ENCODE results near the gene CARD6. TPM values are rescaled to one million over a fixed set of nuclear protein-coding genes. Genes with fewer than 3 reads are reported as not detected.

CARD6 gene
- total RNA-seq, 4 donors from 2014 or later, result 2.2 to 5.4 (median 3.6) TPM

DNA sequence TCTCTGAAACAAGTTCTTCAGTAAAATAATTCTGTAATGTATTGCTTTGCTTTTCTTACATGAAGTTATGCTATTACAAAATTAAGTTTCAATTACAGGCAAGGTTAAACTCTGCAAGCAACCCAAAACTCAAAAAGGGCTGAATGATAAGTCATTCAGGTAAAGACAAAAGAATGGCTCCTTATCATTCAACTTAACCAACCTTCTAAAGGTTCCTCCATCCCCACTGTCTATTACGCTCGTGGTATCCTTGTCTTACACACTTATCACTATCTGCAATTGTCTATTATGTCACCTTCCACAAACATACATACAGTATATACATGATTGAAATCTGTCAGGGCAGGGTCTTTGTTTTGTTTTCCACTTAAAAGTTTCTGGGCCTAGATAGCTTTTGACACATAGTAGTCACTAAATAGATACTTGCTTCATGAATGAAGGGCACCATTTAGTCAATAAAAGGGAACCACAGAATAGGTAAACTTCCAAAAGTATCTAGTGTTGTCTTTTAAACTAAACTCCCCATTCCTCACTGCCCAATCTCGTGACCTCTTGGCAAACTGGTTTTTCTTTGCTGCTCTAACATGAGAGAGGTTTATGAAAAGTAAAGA, 13.0 kb upstream of the CARD6 start:
- H3K4me3 ChIP-seq (ENCODE audit: low read depth, poor library complexity, severe bottlenecking), result no peak overlapping the region
- intact Hi-C loops (cut with DNase I; ENCODE audit: low total_unique reads), result no loop called here
- 87 to 88% methylated on average over 3 of the region's 3 CpGs for WGBS, 2 donors
- TF ChIP-seq, protein P1, sequence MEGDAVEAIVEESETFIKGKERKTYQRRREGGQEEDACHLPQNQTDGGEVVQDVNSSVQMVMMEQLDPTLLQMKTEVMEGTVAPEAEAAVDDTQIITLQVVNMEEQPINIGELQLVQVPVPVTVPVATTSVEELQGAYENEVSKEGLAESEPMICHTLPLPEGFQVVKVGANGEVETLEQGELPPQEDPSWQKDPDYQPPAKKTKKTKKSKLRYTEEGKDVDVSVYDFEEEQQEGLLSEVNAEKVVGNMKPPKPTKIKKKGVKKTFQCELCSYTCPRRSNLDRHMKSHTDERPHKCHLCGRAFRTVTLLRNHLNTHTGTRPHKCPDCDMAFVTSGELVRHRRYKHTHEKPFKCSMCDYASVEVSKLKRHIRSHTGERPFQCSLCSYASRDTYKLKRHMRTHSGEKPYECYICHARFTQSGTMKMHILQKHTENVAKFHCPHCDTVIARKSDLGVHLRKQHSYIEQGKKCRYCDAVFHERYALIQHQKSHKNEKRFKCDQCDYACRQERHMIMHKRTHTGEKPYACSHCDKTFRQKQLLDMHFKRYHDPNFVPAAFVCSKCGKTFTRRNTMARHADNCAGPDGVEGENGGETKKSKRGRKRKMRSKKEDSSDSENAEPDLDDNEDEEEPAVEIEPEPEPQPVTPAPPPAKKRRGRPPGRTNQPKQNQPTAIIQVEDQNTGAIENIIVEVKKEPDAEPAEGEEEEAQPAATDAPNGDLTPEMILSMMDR (IDR thresholded peaks at IDR 0.05), result no peak
- no peak for TF ChIP-seq POLR2A (IDR thresholded peaks at IDR 0.05)
- DNase-seq (ENCODE audit: low spot score in 2 of 2), result no peak

DNA sequence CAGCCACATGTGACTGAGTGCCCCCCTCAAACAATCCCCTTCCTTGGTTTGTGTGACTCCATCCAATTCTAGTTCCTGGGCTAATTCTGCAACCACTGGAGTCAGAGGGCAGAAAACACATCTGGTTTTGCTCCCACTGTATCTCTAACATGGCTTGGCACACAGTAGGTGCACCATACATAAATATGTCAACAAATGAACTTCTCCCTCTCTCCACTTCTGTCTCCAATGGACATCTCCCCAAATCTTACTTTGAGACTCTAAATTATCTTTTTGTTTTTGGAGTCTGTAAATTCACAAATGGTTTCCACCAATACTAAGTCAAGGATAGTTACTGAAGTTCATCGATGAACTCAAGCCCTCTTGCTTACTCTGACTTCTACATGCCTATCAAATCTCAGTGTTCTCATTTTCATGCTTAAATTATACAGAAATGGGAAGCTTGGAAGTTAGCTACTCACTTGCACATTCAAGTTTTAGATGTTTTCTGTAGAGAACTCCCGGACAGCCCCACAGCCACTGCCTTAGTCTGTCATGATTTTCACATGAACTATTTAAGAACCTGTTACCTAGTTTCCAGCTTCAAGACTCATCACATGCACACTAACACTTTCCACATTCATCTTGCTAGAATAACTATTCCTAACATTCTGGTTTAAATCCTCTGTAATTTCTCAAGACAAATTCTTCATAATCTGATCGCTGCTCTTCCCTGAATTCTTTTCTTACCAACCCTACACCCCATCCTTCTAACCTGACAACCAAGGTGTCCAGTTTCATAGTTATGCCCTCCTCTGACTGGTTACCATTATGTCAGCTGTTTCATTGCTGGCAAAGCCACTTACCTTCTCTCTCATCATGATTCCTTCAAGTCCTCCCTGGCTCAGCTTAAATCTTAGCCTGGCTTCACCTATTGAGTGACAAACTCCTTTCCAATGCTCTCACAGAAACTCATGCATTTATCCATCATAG, 12.2 kb upstream of the CARD6 start:
- no peak overlapping the region for H3K4me3 ChIP-seq (ENCODE audit: low read depth, poor library complexity, severe bottlenecking)
- no peak for DNase-seq (ENCODE audit: low spot score in 2 of 2)
- TF ChIP-seq, protein P1 (IDR thresholded peaks at IDR 0.05), result no peak
- no peak for TF ChIP-seq POLR2A (IDR thresholded peaks at IDR 0.05)
- intact Hi-C loops (cut with DNase I; ENCODE audit: low total_unique reads), result no loop called here
- WGBS, 2 donors, result 95 to 97% methylated on average over 3 of the region's 3 CpGs

DNA sequence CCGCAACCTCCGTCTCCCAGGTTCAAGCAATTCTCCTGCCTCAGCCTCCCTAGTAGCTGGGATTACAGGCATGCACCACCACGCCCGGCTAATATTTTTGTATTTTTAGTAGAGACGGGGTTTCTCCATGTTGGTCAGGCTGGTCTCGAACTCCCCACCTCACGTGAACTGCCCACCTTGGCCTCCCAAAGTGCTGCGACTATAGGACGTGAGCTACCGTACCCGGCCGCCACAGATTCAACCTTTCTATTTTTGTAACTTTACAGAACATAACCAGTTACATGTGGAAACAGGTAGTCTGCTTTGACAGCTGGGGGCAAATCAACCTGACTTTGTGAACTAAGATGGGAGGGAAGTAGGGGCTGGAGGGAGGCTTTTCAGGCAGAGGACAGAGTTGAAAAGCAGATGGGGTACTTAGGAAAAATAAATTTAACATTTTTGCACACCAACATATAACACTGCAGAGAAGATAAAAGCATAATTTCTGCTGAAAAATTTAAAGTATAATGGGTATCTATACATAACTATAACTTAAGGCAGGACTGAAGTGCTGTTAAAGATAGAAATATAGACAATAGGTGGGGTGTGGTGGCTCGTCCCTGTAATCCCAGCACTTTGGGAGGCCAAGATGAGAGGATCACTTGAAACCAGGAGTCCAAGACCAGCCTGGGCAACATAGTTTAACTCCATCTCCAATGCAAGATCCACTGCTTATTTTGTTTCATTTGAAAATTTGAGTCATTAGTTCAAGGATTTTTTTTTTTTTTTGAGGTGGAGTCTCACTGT, 11.2 kb upstream of the CARD6 start:
- TF ChIP-seq, protein P1 (IDR thresholded peaks at IDR 0.05), result no peak
- no peak for TF ChIP-seq POLR2A (IDR thresholded peaks at IDR 0.05)
- intact Hi-C loops (cut with DNase I; ENCODE audit: low total_unique reads), result no loop called here
- 94 to 96% methylated on average over 13 of the region's 13 CpGs for WGBS, 2 donors

DNA sequence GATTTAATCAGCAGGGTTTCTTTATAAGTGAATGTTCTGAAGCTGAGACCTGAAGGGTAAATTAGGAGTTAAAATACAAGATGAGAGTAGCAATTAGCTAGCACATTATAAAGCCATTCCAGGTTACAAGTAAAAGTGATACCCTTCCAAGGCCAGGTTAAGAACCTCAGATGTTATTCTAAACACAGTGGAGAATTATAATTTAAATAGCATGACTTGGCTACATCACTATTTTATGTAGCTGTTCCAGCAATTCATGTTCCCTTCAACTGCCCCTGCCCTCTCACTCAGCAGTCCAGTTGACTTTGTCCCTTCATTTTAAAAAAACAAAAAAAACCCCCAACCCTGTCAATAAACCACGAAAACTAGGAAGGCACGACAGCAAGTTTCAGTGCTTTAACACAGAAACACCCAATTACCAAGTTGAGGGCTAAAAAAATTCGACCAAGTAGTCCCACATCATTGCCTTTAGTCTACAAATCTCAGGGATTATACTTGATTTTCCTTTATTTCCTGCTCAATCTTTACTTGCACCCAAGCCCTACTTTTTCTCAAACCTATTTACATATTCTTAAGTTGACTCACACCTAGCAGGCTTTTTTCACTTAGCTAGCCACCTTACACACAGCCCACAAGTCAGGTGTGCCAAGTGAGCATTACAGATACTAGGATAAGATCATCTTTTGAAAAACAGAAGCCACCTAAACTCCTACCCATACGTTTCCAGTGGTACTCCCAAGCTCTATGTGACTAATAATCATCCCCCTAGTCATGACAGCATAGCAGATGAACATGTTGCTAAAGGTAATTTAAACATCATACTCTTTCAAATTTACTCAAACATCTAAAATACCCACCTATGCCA, 9.6 kb upstream of the CARD6 start:
- DNase-seq (ENCODE audit: low spot score in 2 of 2), result no peak
- WGBS, 2 donors, result 73 to 76% methylated on average over 4 of the region's 4 CpGs
- no peak overlapping the region for H3K4me3 ChIP-seq (ENCODE audit: low read depth, poor library complexity, severe bottlenecking)
- intact Hi-C loops (cut with DNase I; ENCODE audit: low total_unique reads), result no loop called here
- no peak for TF ChIP-seq POLR2A (IDR thresholded peaks at IDR 0.05)
- TF ChIP-seq, protein P1 (IDR thresholded peaks at IDR 0.05), result no peak

More for the DNA sequence above, 11.2 kb upstream of the CARD6 start:
- no peak for DNase-seq (ENCODE audit: low spot score in 2 of 2)
- no peak overlapping the region for H3K4me3 ChIP-seq (ENCODE audit: low read depth, poor library complexity, severe bottlenecking)

DNA sequence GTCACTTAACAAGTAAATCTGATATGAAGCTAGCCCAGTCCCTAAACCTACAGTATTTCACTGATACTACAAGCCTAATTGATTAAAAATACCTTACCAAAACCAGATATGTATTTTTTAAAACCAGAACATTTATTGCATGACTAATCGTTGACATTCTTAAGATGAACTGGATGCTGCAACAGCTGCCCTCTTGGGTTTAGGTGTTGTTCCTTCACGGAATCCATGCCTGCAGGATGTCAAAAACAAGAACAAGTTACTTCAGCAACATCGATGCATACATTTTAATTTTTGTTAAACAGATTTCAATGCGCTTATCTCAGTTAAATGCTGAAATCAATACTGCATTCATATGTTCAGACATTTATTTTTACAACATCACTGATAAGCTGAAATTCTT, 8.8 kb upstream of the CARD6 start:
- intact Hi-C loops (cut with DNase I; ENCODE audit: low total_unique reads), result no loop called here
- DNase-seq (ENCODE audit: low spot score in 2 of 2), result no peak

More for the DNA sequence above, 8.8 kb upstream of the CARD6 start:
- H3K4me3 ChIP-seq (ENCODE audit: low read depth, poor library complexity, severe bottlenecking), result no peak overlapping the region
- 79 to 82% methylated on average over 4 of the region's 4 CpGs for WGBS, 2 donors
- TF ChIP-seq, protein P1 (IDR thresholded peaks at IDR 0.05), result no peak
- TF ChIP-seq POLR2A (IDR thresholded peaks at IDR 0.05), result no peak
